Measurements from ENCODE around the gene CYSTM1.
"Not testable (repeated sequence)": the region's sequence is repeated elsewhere in the genome, so short reads cannot be mapped to it uniquely, and the experiment has no call there.

Gene CYSTM1

DNA sequence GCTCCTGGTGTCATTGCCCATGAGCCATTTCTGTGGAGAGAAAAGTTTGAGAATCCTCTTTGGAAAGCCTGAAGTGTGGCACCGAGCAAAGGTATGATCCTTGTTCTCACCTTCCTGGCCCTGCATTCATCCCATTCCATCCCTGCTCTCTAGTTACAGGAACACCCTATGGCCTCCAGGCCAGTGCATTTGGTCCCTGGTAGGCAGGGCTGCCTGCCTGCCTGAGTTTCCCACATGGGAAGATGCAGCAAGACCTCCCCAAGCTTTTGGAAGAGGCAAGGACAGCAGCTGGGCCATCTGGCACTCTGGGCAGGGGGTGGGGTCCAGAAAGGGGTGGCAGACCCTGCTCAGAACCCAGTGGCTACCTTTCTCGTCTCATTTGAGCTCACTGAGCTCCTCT lies 24.8 kb upstream of the CYSTM1 start:
- DNase-seq (ENCODE audit: low read depth in 2 of 2): no peak

DNA sequence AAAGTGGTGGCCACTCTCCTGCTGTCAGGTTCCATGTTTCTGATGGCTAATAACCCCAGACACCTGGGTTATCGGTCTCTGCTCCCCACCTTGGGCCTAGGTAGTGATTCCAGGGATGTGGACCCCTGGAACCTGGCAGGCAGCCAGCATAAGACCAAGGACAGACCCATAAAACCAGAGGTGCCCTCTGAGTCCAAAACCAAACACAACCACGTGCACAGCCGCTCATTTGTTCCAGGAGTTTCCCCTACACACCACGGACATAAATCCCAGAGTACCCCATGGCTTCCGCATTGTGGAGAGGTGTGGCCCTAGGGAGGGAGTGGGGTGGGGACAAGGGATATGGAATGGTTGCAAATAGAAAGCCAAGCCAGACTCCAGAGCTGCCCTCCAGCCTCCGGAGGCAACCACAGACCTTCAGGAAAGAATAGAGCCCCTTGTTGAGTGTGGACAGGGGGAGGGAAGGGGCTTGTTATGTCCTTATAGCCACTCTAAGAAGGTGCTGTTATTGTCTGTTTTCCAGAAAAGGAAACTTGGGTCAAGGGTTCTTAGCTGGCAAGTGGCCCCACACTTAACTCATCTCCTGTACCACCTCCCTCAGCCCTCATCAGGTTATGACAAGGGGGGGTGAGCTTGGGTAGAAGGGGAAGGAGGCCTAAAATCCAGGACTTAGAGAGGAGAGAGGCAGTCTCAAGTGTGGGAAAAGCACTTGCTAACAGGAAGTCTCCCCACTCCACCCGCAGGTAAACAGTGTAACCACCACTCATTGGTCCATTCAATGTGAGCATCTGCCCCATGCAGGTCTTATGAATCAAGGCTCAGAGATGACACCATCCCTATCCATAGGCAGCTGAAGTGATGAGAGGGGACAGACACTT lies 23.6 kb upstream of the CYSTM1 start:
- no peak for DNase-seq (ENCODE audit: low read depth in 2 of 2)

DNA sequence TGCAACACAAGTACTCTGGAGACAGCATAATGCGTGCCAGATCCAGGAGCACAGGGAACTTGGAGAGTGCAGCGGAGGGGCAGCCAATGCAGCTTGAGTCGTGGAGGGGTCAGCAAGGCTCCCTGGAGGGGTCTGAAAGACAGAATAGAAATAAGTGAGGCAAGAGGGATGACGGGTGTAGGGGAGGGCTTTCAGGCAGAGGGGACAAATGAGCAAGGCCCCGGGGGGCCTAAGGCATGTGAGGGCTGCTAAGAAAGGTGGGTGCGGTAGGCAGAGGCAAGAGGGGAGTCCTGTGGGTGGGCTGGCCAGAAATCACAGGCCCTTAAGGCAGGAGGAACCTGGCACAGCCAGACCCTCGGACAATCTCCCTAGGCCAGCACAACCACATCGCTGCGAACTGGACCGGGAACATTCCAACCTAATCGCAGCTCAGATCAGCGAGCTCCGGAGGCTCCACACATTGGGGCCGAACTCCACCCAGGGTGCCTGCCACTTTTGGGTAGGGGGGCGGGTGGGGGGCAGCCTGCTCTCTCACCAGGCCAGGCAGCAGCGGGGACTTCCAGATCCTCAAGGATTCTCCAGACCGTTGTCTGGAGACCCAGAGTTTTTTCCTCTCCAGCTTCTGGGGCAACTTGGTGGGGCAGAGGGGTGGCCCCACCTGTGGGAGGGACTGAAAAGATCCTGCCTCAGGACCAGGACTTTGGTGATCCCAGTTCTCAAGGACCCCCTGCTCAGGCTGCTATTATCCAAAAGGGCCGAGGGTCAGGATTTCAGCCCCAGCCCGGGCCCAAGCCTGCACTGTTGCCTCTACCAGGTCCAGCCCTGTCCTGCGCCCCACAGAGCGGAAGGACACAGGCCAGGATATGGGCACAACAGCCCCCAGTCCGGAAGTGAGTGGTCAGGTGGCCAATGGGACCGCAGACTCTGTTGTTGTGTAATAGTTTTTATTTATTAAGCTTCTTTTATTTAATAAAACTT lies 22.7 kb upstream of the CYSTM1 start:
- DNase-seq (ENCODE audit: low read depth in 2 of 2): no peak

DNA sequence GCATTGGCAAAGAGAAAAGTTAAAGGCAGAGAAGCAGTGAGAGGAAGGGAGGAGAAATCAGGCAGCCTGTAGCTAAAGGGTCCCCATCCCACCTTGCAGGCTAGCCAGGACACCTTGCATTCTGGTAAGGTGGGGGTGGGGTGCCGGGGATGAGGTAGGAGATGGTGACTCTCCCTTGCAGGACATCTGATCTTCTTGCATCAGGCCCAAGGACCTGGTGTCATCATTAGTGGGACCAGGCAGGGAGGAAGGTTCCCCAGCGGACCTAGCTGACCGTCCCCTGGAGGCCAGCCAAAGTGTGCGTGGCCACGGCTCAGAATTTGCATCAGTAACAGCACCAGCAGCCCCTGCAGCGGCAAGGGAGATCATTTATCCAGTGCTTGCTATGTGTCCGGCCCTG lies 21.7 kb upstream of the CYSTM1 start:
- DNase-seq (ENCODE audit: low read depth in 2 of 2): no peak

DNA sequence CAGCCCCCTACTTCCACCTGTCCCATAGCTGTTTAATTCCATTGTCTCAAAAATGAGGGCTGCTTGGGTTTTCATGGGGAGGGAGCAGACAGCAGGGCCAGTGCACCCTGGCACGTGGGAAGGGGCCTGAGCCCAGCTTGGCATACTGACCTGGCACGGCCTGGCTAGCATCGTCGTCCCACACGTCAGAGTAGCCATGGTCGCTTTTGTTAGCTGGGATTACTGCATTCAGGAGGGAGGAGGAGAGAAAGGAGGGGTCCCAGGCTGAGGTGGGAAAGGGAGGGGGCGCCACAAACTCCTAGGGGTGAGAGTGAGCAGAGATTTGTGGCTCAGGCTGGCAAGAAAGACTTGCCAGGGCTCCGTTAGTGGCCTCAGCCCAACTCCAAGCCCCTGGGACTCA lies 21.1 kb upstream of the CYSTM1 start:
- DNase-seq (ENCODE audit: low read depth in 2 of 2): no peak

DNA sequence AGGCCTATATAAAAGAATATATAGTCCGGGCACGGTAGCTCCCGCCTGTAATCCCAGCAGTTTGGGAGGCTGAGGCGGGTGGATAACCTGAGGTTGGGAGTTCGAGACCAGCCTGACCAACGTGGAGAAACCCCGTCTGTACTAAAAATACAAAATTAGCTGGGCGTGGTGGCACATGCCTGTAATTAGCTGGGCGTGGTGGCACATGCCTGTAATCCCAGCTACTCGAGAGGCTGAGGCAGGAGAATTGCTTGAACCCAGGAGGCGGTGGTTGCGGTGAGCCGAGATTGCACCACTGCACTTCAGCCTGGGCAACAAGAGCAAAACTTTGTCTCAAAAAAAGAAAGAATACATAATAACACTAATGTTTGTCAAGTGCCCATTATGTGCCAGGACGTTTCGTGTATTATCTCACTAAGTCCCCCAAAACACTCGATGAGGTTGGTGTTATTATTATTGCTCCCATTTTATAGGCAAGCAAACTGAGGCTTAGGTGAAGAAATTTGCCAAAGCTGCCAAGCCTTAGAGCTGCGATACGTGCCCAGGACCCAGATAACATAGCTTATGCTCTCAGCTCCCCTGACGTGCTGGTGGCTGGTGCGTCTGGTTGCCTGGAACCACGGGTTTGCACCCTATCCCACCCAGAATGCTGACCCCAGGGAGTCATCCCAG lies 20.1 kb upstream of the CYSTM1 start:
- not testable (repeated sequence) for DNase-seq (ENCODE audit: low read depth in 2 of 2)

DNA sequence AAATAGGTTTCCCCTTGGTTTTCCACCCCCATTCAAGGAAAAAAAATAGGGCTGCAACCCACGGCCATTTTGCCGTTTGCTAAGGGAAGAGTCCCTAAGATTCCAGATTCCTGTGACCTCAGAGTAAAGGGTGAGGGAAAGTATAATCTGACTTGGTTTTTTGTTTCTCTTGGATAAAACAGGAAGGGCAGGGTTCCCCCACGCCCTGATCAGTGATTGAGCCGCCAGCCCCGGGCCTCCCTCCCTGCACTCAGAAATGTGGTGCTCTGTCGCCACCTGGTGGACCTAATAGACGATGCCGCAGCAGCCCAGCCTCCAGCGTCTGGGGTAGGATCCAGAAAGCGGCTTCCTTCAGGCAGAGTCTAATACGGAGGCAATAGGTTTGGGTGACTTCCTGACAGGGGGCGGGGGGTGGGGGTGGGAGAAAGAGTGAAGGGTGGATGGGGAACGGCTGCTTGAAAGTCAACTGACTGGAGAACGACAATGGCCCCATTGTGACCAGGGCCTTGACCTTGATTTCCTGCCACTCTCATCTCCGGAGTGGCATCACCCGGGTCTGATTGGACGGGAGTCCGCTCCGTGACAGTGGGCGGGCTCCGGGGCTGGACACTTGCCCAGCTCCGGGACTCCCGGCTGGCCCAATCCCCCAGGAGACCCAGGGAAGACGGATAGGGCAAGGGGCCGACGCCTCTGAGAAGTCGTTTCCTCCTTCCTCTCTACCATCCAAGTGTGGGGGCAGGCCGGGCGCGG lies 17.8 kb upstream of the CYSTM1 start:
- peak; percentile 75 to 86 for DNase-seq (ENCODE audit: low read depth in 2 of 2)

DNA sequence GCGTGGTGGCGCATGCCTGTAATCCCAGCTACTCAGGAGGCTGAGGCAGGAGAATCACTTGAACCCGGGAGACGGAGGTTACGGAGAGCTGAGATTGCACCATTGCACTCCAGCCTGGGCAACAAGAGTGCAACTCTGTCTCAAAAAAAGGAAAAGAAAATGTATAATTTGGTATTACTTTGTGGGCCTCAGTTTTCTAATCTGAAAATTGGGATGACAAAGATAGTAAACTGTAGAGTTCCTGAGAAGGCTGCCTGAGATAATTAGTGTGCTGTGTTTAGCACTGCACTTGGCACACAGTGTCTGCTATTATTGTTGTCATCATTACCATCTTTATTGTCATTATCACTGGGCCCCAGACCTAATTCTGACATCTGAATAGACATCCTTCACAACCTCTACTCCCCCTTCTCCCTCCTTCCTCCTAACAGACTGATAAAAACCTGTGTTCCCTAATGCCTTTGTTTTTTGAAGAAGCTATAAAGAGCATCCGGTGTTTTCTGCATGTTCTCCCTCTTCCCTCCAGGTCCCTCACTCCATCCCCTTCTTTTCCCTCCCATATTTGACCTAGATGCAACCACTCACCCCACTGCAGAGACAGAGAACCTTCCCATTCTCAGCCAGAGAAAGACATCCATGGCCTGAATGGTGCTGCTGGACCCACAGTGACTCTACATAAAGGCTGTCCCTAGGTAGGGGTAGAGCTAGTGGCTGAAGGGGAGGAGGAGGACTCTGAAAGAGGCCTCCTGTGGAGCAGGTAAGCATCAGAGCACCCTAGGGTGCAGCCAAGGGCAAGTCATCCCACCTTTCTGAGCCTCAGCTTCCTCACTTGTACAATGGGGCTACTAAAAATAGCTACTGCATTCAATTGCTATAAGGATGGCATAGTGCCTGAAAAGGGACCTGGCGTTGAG lies 15.7 kb upstream of the CYSTM1 start:
- DNase-seq (ENCODE audit: low read depth in 2 of 2): no peak

DNA sequence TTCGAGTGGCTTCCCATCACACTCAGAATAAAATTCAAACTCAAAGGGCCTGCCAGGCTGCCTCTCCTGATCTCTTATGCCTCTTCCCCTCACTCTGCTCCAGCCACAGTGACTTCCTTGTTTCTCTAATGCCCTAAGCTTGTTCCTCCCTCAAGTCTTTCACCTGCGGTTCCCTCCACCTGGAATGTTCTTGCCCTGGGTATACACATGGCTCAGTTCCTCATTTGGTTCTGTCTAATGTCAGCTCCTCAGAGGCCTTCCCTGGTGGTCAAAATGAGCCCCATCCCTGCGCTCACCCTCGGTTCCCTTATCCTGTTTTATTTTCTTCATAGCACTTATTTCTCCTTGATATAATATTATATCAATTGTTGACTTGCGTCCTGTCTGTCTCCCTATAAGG lies 12.7 kb upstream of the CYSTM1 start:
- no peak for DNase-seq (ENCODE audit: low read depth in 2 of 2)

DNA sequence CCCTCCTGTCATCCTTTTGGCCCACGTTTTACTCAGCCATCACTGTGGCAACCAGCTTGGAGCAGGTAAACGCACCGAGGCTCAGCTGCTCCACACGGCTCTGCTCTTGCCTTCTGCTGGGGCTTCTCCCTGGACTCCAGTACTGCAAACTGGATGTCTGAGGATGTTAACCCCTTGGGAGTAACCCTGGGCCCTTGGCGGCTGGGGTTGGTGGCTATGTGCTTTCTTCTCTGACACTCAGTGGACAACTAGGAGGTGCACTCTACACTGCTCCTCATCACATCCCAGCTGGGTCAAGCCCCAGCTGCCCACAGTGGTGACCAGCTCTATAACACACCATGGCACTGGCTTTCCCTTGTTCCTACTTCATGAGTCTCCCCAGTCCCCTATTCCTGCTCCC lies 12.2 kb upstream of the CYSTM1 start:
- no peak for DNase-seq (ENCODE audit: low read depth in 2 of 2)

DNA sequence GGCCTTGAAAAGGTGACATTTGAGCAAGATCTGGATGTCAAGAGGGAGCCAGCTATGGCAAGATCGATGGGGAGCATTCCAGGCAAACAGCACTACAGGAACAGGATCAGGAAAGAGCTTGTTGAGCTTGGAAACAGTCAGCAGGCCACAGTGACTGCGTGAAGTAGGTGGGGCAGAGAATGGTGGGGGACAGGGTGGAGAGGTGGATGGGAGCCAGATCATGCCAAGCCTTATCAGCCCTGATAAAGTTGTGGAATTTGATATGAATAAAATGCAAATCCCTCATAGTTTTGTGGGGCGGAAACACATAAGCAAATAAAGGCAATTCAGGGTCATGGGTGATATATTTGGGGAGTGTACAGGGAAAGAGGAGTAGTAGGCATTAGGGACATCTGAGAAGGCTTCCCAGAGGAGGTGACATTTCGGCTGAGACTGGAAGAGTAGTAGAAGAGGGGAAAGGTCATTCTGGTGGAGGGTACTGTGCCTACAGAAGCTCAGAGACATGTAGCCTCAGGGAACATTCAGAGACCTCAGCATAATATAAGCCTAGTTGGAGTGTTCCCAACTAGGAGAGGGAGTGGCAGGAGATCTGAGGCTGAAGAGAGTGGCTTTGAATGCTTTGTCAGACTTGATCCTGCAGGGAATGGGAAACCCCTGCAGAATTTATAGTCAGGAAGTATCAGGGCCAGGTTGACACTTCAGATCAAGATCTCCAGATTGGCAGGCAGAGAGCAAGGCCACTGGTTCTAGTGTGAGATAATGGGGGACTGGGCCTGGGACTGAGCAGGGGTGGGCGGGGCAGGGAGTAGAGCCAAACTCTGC lies 9.7 kb upstream of the CYSTM1 start:
- no peak for DNase-seq (ENCODE audit: low read depth in 2 of 2)

DNA sequence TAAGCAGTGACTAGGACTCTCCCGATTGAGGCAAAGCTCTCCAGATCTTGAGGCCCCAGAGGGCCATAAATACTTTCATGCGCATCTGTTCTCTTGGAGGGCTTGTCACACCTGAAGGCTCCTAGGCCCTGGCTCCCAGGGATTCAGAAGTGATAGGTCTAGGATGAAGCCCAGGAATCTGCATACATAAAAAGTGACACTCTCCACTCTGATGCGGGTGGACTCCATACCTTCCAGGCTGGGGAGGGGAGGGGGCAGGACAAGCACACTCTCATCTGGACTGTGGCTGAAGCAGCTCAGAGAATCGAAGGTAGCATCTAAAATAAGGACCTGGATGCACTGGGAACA lies 9.1 kb upstream of the CYSTM1 start:
- no peak for DNase-seq (ENCODE audit: low read depth in 2 of 2)

DNA sequence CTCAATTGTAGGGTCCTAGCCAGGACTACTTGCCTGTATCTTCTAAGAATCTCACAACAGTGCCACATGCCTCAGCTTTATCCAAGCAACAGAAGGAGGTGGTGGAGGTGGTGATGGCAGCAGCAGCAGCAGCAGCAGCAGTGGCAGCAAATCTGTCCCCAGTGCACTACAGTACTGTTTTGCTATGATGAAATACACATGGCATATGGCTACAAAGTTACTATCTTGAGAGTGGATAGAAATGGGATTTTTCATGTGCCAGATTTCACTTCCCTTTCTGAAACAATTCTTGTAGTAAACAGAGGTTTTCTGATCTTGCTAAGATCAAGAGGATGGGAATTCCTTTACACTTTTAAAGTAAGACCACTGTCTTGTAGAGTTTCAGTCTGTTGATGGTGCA lies 8.1 kb upstream of the CYSTM1 start:
- no peak for DNase-seq (ENCODE audit: low read depth in 2 of 2)

DNA sequence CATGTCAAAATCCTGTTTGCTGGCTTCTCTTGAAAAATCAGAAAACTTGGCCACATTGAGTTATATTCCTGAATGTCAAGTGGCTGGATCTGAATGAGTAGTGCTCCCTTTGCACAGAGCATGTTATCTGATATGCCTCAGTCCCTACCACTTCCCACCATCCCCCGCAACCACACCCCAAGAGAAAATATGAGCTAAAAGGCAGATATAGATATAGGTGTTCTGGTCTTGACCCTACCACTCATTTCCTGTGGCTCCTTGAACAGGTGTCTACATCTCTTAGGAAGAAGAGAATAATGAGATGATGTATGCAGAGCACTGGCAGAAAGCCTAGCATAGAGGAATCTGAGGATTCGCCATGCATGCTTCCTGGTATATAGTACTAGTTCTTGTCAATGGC lies 6.6 kb upstream of the CYSTM1 start:
- no peak for DNase-seq (ENCODE audit: low read depth in 2 of 2)

DNA sequence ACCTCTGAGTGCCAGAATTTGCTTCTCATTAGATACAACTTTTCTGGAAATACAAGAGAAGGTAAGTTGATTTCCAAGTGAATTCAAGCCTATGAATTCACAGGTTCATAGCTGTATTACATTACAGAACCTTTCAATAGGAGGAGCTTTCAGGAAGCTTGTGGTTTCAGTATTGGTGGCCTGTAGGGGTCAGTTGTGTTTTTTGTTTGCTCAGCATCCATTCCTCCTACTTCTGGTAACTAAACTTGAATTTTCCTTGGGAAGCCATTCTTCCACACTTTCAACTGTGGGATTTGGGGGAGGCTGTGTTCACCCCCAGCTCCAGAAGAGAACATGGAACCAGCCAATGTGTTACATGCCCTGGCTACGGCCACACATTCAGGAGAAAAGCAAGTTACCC lies 5.6 kb upstream of the CYSTM1 start:
- DNase-seq (ENCODE audit: low read depth in 2 of 2): no peak

DNA sequence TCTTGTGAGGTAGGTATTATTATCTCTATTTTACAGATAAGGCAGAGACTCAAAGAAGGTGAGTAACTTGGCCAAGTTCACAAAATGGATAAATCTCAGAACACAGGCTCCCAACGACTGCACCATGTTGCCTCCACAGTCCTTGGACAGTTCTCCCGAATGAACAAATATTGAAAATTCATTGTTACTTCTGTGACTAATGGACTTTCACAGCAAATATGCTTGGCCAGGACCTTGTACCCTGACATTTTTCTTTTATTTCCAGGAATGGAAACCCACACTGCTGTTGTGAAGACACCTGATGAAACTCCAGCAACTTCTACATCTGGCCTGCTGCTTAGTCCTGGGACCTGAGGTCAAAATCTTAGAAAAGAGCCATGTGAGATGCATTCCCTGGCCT lies 2.5 kb upstream of the CYSTM1 start:
- DNase-seq (ENCODE audit: low read depth in 2 of 2): no peak

DNA sequence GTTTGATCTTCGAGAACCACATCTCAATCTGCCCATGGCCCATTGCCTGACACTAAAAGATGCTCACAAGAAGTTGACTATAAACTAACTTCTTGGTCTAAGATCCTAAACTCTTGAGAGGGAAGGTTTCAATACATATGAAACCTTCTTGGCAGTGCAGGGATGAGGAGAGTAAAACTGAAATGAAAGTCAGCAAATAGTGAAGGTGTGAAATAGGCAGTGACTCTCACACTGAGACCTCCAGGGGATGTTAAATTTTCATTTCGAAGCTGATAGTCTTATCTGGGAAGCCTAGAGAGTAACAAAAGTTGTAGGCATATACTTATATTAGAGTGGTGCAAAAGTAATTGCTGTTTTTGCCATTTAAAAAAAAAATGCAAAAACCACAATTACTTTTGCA lies 974 bp upstream of the CYSTM1 start:
- DNase-seq (ENCODE audit: low read depth in 2 of 2): no peak

DNA sequence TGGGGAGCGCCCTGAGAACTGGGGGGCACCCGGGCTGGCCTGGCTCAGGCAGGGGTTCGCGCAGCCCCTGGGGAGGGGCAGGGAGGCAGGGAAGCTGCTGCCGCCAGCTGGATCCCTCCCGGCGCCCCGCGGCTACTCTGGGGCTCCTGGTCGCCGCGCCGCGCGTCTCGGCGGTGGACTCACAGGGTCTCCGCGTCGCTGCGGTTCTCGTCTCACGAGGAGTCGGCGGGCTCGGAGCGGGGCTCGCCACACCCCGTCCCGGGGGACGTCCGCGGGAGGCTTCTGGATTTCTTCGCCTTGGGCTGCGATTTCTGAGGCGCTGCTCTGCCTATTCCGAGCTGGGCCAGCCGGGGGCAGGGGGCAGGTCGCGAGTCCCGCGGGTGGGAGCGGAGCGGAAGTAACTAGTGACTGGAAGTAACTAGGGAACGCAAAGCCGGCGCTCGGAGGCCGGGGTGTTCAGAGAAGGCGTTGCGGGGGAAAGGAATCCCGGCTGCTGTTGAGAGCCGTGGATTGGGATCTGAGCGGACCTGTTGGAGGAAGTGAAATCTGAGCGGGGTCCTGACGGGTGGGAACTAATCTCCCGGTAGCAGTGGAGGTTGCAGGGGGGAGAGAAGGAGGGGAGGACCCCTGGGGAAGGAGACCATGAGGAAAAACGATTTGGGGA lies 511 bp downstream of the CYSTM1 start:
- DNase-seq (ENCODE audit: low read depth in 2 of 2): peak; percentile 48 to 56

DNA sequence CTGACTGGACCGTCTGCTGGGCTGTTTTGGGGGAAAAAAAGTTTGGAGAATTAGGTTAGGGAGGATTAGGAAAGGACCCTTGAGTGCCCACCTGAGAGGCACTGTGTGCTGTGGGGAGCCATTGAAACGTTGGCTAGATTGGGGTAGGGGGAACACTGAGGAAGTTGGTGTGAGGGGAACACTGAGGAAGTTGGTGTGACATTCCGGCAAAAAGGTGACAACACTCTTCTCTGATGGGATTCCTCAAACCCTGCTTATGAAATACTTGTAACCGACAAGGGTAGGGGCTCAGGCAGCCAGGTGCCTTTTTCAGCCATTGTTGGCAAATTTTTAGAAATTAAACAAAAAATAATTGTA lies 1.0 kb downstream of the CYSTM1 start:
- no peak for DNase-seq (ENCODE audit: low read depth in 2 of 2)
